H7 (cell line): ENCODE measurements around the gene C11orf24. TPM values are rescaled to one million over a fixed set of nuclear protein-coding genes. Genes with fewer than 3 reads are reported as not detected.
"Not testable (repeated sequence)": the region's sequence is repeated elsewhere in the genome, so short reads cannot be mapped to it uniquely, and the experiment has no call there.

Source experiments
- DNase-seq: peaks from one replicate; pipeline ENCODE4 v3.0.0; 2012
- H3K27me3 ChIP-seq: 2 replicates; pipeline ENCODE4 v1.6.0; 2011; ENCODE audit warnings: mild to moderate bottlenecking, low read length; ENCODE audit not compliant: control insufficient read depth, insufficient read depth
- H3K36me3 ChIP-seq: replicated peaks from 2 replicates; pipeline ENCODE4 v1.5.1; 2011; ENCODE audit warnings: low read length; ENCODE audit not compliant: control insufficient read depth, insufficient read depth
- H3K4me3 ChIP-seq: 2 replicates; pipeline ENCODE4 v1.5.1; 2011; ENCODE audit warnings: low read depth, mild to moderate bottlenecking, control low read depth, low read length, moderate library complexity; ENCODE audit not compliant: insufficient read depth
- total RNA-seq: library from RNA; depleted of rRNA; stranded (reverse); fragments of >200 nt; shearing (Covaris generic); gene quantifications from 2 replicates; pipeline ENCODE4 v1.2.3, GENCODE V29; 2014

Gene C11orf24
- total RNA-seq, 1 experiment from 2014 or later: 47.0 TPM

GRCh38 chr11:68303982-68304780, 32.4 kb upstream of the C11orf24 start:
- no peak for DNase-seq
- Histone ChIP-seq H3K36me3 (no peaks in the 10 kb centered on the region), H3K4me3 (no peak overlapping the region), H3K27me3 (no peaks in the 10 kb centered on the region)

GRCh38 chr11:68303083-68303482, 31.3 kb upstream of the C11orf24 start:
- Histone ChIP-seq H3K27me3 (peaks cover 2% of the 10 kb centered on the region; the same call in 1 of the 2 replicates), H3K36me3 (no peaks in the 10 kb centered on the region), H3K4me3 (no peak overlapping the region)
- DNase-seq: no peak

- no peak for DNase-seq
- no peaks in the 10 kb centered on the region for H3K36me3 ChIP-seq
These were observed 30.9 kb upstream of the C11orf24 start for GRCh38 chr11:68302670-68303069.

GRCh38 chr11:68302256-68302655, 30.5 kb upstream of the C11orf24 start:
- H3K4me3 ChIP-seq: no peak overlapping the region
- no peaks in the 10 kb centered on the region for H3K36me3 ChIP-seq
- H3K27me3 ChIP-seq: peaks cover 2% of the 10 kb centered on the region; the same call in 1 of the 2 replicates
- DNase-seq: peak; percentile 17

More at GRCh38 chr11:68302670-68303069, 30.9 kb upstream of the C11orf24 start:
- peaks cover 2% of the 10 kb centered on the region; the same call in 1 of the 2 replicates for H3K27me3 ChIP-seq
- H3K4me3 ChIP-seq: no peak overlapping the region

- Histone ChIP-seq H3K4me3 (no peak overlapping the region), H3K27me3 (peaks cover 2% of the 10 kb centered on the region; the same call in 1 of the 2 replicates), H3K36me3 (no peaks in the 10 kb centered on the region)
- DNase-seq: peak; percentile 39
These were observed 28.5 kb upstream of the C11orf24 start for GRCh38 chr11:68300076-68300830.

- not testable (repeated sequence) for DNase-seq, H3K36me3 ChIP-seq, H3K4me3 ChIP-seq, H3K27me3 ChIP-seq
These were observed 27.7 kb upstream of the C11orf24 start for GRCh38 chr11:68299517-68299879.

GRCh38 chr11:68298659-68299516, 27.1 kb upstream of the C11orf24 start:
- DNase-seq: peak; percentile 35
- Histone ChIP-seq H3K27me3 (peaks cover 2% of the 10 kb centered on the region; the same call in 1 of the 2 replicates), H3K4me3 (no peak overlapping the region), H3K36me3 (no peaks in the 10 kb centered on the region)

GRCh38 chr11:68297812-68298658, 26.3 kb upstream of the C11orf24 start:
- Histone ChIP-seq H3K27me3 (peaks cover 2% of the 10 kb centered on the region; the same call in 1 of the 2 replicates), H3K4me3 (no peak overlapping the region), H3K36me3 (no peaks in the 10 kb centered on the region)
- DNase-seq: peak; percentile 97

- H3K27me3 ChIP-seq: peaks cover 2% of the 10 kb centered on the region; the same call in 1 of the 2 replicates
- DNase-seq: no peak
- H3K4me3 ChIP-seq: no peak overlapping the region
- H3K36me3 ChIP-seq: no peaks in the 10 kb centered on the region
These were observed 25.7 kb upstream of the C11orf24 start for GRCh38 chr11:68297494-68297811.

- Histone ChIP-seq H3K36me3 (no peaks in the 10 kb centered on the region), H3K27me3 (peaks cover 2% of the 10 kb centered on the region; the same call in 1 of the 2 replicates), H3K4me3 (no peak overlapping the region)
- no peak for DNase-seq
These were observed 25.2 kb upstream of the C11orf24 start for GRCh38 chr11:68297052-68297378.

- Histone ChIP-seq H3K4me3 (no peak overlapping the region), H3K36me3 (no peaks in the 10 kb centered on the region), H3K27me3 (peaks cover 2% of the 10 kb centered on the region; the same call in 1 of the 2 replicates)
- no peak for DNase-seq
These were observed 24.7 kb upstream of the C11orf24 start for GRCh38 chr11:68296344-68297051.

- Histone ChIP-seq H3K36me3 (no peaks in the 10 kb centered on the region), H3K4me3 (no peak overlapping the region), H3K27me3 (peaks cover 2% of the 10 kb centered on the region; the same call in 1 of the 2 replicates)
- DNase-seq: no peak
These were observed 24.2 kb upstream of the C11orf24 start for GRCh38 chr11:68295940-68296339.

- Histone ChIP-seq H3K36me3 (no peaks in the 10 kb centered on the region), H3K4me3 (no peak overlapping the region), H3K27me3 (peaks cover 2% of the 10 kb centered on the region; the same call in 1 of the 2 replicates)
- DNase-seq: no peak
These were observed 23.5 kb upstream of the C11orf24 start for GRCh38 chr11:68295271-68295670.
